Measurements from ENCODE around the gene APOBEC3H.
A peak's percentile ranks its signal among the peaks of the same experiment; 100 is the strongest.

Gene APOBEC3H

DNA sequence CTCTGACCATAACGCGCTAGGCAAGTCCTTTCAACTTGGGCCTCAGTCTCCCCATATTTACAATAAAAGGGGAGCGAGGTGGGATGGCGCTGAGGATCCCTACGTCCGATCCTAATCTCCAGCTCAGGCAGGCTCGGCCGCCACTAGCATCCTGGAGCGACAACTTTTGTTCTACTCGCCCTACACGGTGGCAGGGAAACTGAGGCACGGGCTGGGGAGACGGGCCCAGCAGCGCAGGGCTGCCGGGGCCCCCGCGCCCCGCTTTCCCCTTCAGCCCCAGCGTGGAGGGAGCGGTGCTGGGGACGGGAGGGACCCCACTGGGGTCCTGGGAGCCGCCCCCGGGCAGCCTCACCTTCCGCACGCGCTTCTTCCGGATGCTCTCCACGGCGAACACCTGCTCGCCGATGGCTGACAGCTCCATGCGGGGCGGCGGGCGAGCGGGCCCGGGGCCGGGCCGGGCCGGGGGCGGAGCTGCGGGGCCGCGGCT, 55.0 kb downstream of the APOBEC3H start:
- TF ChIP-seq, protein P1, sequence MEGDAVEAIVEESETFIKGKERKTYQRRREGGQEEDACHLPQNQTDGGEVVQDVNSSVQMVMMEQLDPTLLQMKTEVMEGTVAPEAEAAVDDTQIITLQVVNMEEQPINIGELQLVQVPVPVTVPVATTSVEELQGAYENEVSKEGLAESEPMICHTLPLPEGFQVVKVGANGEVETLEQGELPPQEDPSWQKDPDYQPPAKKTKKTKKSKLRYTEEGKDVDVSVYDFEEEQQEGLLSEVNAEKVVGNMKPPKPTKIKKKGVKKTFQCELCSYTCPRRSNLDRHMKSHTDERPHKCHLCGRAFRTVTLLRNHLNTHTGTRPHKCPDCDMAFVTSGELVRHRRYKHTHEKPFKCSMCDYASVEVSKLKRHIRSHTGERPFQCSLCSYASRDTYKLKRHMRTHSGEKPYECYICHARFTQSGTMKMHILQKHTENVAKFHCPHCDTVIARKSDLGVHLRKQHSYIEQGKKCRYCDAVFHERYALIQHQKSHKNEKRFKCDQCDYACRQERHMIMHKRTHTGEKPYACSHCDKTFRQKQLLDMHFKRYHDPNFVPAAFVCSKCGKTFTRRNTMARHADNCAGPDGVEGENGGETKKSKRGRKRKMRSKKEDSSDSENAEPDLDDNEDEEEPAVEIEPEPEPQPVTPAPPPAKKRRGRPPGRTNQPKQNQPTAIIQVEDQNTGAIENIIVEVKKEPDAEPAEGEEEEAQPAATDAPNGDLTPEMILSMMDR (IDR thresholded peaks at IDR 0.05; ENCODE audit: low read depth, low read length), result no peak
- DNase-seq (ENCODE audit: extremely low read depth, low read depth), result no peak

DNA sequence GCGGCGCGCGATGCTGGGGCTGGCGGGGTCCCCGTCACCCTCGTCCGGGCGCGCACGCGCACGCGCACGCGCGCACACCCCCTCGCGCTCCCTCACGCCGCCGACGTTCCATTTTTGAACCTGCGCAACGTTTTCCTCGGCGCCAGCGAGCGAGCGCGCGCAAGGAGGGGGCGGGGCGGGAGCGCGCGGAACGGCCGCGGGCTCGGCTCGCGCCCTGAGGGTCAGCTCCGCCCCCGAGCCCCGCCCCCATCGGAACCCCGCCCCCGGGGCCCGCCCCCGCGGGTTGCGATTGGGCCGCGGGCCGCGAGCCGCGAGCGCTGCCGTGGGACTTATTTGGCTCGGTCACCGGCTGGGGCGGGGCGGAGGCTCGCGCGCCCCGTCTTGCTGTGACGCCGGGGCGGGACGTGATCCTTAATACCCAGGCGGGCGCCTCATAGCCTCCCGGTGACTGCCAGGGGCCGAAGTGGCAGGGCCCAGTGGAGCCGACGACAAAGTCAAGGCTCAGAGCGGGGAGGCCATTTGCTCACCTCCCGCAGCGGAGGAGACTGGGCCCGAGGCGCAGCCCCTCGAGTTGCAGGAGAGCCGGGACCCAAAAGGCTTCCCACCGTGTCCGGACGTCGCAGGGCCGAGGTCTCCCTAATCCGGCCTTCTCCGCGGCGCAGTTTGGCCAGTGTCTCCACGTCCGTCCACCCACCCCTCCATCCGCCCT, 55.6 kb downstream of the APOBEC3H start, which contains the start of gene CBX7:
CBX7 (minus strand) TSS at position 170 of the 709 bp plus-strand sequence. CDS start 236 bp downstream, outside the sequence.
- peak; percentile 53 for DNase-seq (ENCODE audit: extremely low read depth, low read depth)
- TF ChIP-seq, protein P1 (IDR thresholded peaks at IDR 0.05; ENCODE audit: low read depth, low read length), result no peak

DNA sequence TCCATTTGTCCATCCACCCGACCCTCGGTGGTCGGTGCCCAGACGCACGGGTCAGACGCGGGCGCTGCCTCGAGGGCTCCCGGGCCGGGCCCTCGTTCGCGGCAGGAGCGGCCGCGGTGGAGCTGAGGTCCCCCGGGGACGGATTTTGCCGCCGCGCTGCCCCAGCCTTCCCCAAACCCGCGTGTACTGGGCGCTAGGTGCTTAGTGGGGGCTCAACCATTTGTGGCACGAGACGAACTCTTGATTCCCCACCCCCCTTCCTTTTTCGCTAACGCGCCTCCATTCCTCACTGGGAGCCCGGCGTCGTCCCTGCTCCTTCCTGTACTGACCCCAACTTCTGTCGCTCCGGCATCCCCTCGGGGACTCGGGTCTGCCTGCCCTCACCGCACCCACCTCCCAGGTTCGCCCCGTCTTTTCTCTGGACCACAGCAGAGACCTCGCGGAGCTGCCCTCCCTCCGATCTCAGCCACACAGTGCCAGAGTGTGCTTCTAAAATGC, 56.2 kb downstream of the APOBEC3H start:
- TF ChIP-seq, protein P1 (IDR thresholded peaks at IDR 0.05; ENCODE audit: low read depth, low read length), result no peak

More for the DNA sequence above, 56.2 kb downstream of the APOBEC3H start:
- DNase-seq (ENCODE audit: extremely low read depth, low read depth), result no peak
